Activated naive CD8-positive, alpha-beta T cell (primary cell): ENCODE measurements around the gene PITPNM1.
A peak's percentile ranks its signal among the peaks of the same experiment; 100 is the strongest.

Source experiments
- H3K27ac Mint-ChIP-seq: one replicate; pipeline ENCODE4 v1.8.0; 2021; ENCODE audit warnings: mixed read lengths
- H3K27me3 Mint-ChIP-seq: one replicate; pipeline ENCODE4 v1.8.0; 2021; ENCODE audit warnings: mixed read lengths
- H3K36me3 Mint-ChIP-seq: one replicate; pipeline ENCODE4 v1.8.0; 2021; ENCODE audit warnings: mixed read lengths
- H3K4me1 Mint-ChIP-seq: one replicate; pipeline ENCODE4 v1.8.0; 2021; ENCODE audit warnings: low read depth, mixed read lengths
- H3K4me3 Mint-ChIP-seq: one replicate; pipeline ENCODE4 v1.8.0; 2021; ENCODE audit warnings: mild to moderate bottlenecking, mixed read lengths
- H3K9me3 Mint-ChIP-seq: one replicate; pipeline ENCODE4 v1.8.0; 2021; ENCODE audit warnings: low read depth, mixed read lengths

Gene PITPNM1

GRCh38 chr11:67500831-67501715 is 4.1 kb downstream of the PITPNM1 start:
- no peaks in the 10 kb centered on the region for H3K27me3 Mint-ChIP-seq
- H3K9me3 Mint-ChIP-seq = no peaks in the 10 kb centered on the region
- H3K4me3 Mint-ChIP-seq = no peak overlapping the region
- peaks cover 23% of the 10 kb centered on the region for H3K4me1 Mint-ChIP-seq
- H3K36me3 Mint-ChIP-seq = peaks cover 9% of the 10 kb centered on the region
- H3K27ac Mint-ChIP-seq = peak overlapping the region; percentile 34

DNA sequence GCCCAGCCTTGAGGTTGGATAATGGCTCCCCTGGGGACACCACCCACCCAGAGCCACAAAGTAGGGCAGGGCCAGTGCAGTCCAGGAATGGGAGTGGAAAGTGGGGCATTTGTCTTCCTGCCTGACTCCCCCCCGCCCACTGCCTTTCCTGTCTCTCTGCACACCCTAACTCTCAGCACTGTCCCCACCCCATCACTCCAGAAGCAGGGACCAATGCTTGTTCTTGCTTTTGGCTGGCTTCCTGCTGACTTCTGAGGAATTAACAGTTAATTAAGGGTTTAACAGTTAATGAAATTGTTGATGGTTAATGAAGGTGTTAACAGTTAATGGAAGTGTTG is 4.7 kb downstream of the PITPNM1 start:
- H3K9me3 Mint-ChIP-seq = no peaks in the 10 kb centered on the region
- no peaks in the 10 kb centered on the region for H3K27me3 Mint-ChIP-seq
- H3K4me3 Mint-ChIP-seq = no peak overlapping the region
- peak overlapping the region; percentile 34 for H3K27ac Mint-ChIP-seq
- peaks cover 9% of the 10 kb centered on the region for H3K36me3 Mint-ChIP-seq
- peaks cover 16% of the 10 kb centered on the region for H3K4me1 Mint-ChIP-seq

GRCh38 chr11:67499808-67500483 is 5.2 kb downstream of the PITPNM1 start:
- no peak overlapping the region for H3K4me3 Mint-ChIP-seq
- peaks cover 16% of the 10 kb centered on the region for H3K4me1 Mint-ChIP-seq
- H3K27me3 Mint-ChIP-seq = no peaks in the 10 kb centered on the region
- H3K36me3 Mint-ChIP-seq = peaks cover 9% of the 10 kb centered on the region
- no peaks in the 10 kb centered on the region for H3K9me3 Mint-ChIP-seq
- H3K27ac Mint-ChIP-seq = no peak overlapping the region

GRCh38 chr11:67498544-67498972 is 6.6 kb downstream of the PITPNM1 start:
- H3K36me3 Mint-ChIP-seq = peaks cover 9% of the 10 kb centered on the region
- no peaks in the 10 kb centered on the region for H3K27me3 Mint-ChIP-seq
- peaks cover 13% of the 10 kb centered on the region for H3K4me1 Mint-ChIP-seq
- no peak overlapping the region for H3K27ac Mint-ChIP-seq
- H3K4me3 Mint-ChIP-seq = no peak overlapping the region
- H3K9me3 Mint-ChIP-seq = no peaks in the 10 kb centered on the region

- Mint-ChIP-seq H3K27ac (no peak overlapping the region), H3K4me1 (peaks cover 10% of the 10 kb centered on the region), H3K27me3 (no peaks in the 10 kb centered on the region), H3K36me3 (peaks cover 6% of the 10 kb centered on the region), H3K4me3 (no peak overlapping the region), H3K9me3 (no peaks in the 10 kb centered on the region)
Observed at GRCh38 chr11:67497656-67498291, 7.4 kb downstream of the PITPNM1 start.

DNA sequence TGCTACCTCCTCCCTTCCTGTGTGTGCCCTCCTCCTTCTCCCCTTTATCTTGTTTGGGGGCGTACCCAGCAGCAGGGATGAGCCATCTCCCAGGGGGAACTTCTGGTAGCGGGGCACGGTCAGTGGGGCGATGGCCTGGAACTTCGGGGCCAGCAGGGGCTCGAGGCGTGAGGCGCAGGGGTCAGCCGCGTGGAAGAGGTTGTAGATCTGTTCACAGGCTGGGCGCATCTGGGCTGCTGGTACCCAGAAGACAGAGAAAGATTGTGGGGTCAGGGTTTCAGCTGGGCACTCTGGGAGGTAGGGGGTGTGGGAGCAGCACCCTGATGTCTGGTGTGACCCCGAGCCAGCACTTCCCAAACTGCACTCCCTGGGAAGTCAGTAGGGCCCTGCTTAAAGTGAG is 9.1 kb downstream of the PITPNM1 start:
- Mint-ChIP-seq H3K27ac (no peak overlapping the region), H3K4me3 (no peak overlapping the region), H3K4me1 (peaks cover 7% of the 10 kb centered on the region), H3K36me3 (peaks cover 6% of the 10 kb centered on the region), H3K9me3 (no peaks in the 10 kb centered on the region), H3K27me3 (no peaks in the 10 kb centered on the region)

GRCh38 chr11:67495234-67496005 is 9.7 kb downstream of the PITPNM1 start:
- no peak overlapping the region for H3K4me3 Mint-ChIP-seq
- no peaks in the 10 kb centered on the region for H3K4me1 Mint-ChIP-seq
- no peaks in the 10 kb centered on the region for H3K36me3 Mint-ChIP-seq
- H3K27ac Mint-ChIP-seq = no peak overlapping the region
- H3K9me3 Mint-ChIP-seq = no peaks in the 10 kb centered on the region
- H3K27me3 Mint-ChIP-seq = no peaks in the 10 kb centered on the region

- Mint-ChIP-seq H3K4me3 (no peak overlapping the region), H3K4me1 (peaks cover 3% of the 10 kb centered on the region), H3K9me3 (no peaks in the 10 kb centered on the region), H3K27ac (no peak overlapping the region), H3K36me3 (peaks cover 3% of the 10 kb centered on the region), H3K27me3 (no peaks in the 10 kb centered on the region)
Observed at GRCh38 chr11:67494371-67495233, 10.6 kb downstream of the PITPNM1 start.

GRCh38 chr11:67493548-67494370 is 11.4 kb downstream of the PITPNM1 start:
- Mint-ChIP-seq H3K9me3 (no peaks in the 10 kb centered on the region), H3K4me3 (no peak overlapping the region), H3K36me3 (peaks cover 4% of the 10 kb centered on the region), H3K27me3 (no peaks in the 10 kb centered on the region), H3K4me1 (peaks cover 5% of the 10 kb centered on the region), H3K27ac (no peak overlapping the region)

GRCh38 chr11:67492801-67493547 is 12.2 kb downstream of the PITPNM1 start:
- no peak overlapping the region for H3K4me3 Mint-ChIP-seq
- H3K36me3 Mint-ChIP-seq = peaks cover 5% of the 10 kb centered on the region
- H3K27me3 Mint-ChIP-seq = no peaks in the 10 kb centered on the region
- no peak overlapping the region for H3K27ac Mint-ChIP-seq
- H3K9me3 Mint-ChIP-seq = no peaks in the 10 kb centered on the region
- peaks cover 8% of the 10 kb centered on the region for H3K4me1 Mint-ChIP-seq

DNA sequence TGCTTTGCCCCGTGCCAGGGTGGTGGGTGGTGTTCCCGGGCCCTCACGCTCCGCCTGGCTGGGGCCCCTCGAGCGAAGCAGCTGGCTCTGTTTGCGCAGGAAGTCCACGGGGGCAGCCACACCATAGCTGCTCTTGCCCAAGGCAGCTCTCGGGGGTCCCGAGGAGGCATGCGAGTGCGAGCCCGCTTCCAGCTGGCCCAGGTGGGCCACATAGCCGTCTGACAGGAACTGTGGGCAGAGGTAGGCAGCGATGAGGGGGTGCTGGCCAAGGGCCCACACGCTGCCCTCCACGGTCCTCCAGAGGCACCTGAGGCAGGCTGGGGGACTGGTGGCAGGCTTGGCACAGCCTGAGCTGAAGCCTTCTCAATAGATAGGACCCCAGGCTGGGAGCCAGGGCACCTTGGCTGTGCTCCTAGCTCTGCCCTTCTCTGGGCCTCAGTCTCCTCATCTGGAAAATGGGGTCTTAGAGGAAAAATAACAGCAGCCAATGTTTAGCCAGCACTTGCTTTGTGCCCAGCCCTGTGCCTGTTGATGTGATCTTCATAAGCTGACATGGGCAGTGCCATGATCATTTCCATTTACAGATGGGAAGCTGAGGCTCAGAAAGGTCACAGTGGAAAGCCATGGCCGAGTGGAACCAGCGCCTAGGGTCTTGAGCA is 13.0 kb downstream of the PITPNM1 start:
- Mint-ChIP-seq H3K36me3 (peaks cover 10% of the 10 kb centered on the region), H3K27me3 (no peaks in the 10 kb centered on the region), H3K4me1 (peaks cover 15% of the 10 kb centered on the region), H3K27ac (no peak overlapping the region), H3K4me3 (no peak overlapping the region), H3K9me3 (no peaks in the 10 kb centered on the region)

DNA sequence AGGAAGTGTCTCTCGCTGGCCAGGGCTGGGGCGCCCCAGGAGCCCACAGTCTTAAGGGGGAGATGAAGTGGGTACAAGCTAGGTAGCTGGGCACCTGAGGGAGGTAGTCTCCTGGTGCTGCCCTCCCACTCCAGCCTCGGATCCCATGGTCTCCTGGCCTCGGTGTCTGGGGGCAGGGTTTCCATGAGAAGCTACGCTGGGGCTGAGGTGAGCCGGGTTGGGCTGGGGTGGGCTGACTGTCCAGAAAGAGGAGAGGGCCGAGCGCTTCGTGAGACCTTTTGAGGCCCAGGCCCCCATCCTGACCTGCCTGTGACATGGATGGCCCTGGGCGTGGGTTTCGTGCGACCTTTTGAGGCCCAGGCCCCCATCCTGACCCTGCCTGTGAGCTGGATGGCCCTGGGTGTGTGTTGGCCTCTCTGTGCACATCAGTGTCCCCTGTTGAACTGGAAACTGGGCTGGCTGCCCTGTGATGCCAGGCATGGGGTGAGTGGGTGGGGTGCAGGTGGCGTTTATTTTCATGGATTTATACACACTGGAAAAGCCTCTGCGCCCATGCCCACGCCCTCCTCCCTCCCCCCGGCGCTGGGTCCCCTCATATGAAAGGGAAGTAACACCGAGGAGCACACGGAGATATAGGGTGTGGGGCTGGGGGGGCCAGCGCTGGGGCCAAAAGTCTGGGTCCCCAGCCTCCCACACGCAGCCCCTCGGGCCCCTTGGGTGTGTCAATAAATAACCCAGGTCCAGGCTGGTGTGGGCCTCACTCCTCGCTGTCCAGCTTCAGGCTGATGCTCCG is 13.7 kb downstream of the PITPNM1 start:
- Mint-ChIP-seq H3K27ac (peak overlapping the region; percentile 76), H3K36me3 (peaks cover 10% of the 10 kb centered on the region), H3K9me3 (no peaks in the 10 kb centered on the region), H3K4me3 (no peak overlapping the region), H3K4me1 (peaks cover 23% of the 10 kb centered on the region), H3K27me3 (no peaks in the 10 kb centered on the region)
